Cardiac muscle cell (in vitro differentiated cells and primary cell): ENCODE measurements around the gene AATF. TPM values are rescaled to one million over a fixed set of nuclear protein-coding genes. Genes with fewer than 3 reads are reported as not detected.

Experiments
- DNase-seq, 2 donors: peaks; one replicate each; pipeline versions ENCODE4 v3.0.0 to v3.0.0-alpha.2; 2010 to 2017; ENCODE audit warnings: low read depth in 1 of 2, low spot score in 1 of 2
- H3K27ac ChIP-seq: fragments of 200-600 bp; sonication (generic); 2 replicates; pipeline ENCODE4 v1.5.1; 2016
- H3K27me3 ChIP-seq: fragments of 200-600 bp; sonication (generic); 2 replicates; pipeline ENCODE4 v1.6.0; 2016; ENCODE audit warnings: control low read depth
- H3K36me3 ChIP-seq: fragments of 200-600 bp; sonication (generic); 2 replicates; pipeline ENCODE4 v1.5.1; 2016; ENCODE audit warnings: control low read depth
- H3K4me1 ChIP-seq: fragments of 200-600 bp; sonication (generic); 2 replicates; pipeline ENCODE4 v1.8.1; 2017; ENCODE audit warnings: low read depth, mild to moderate bottlenecking, mixed run types
- H3K4me3 ChIP-seq: fragments of 200-600 bp; sonication (generic); 2 replicates; pipeline ENCODE4 v1.5.1; 2016; ENCODE audit warnings: mild to moderate bottlenecking
- H3K9me3 ChIP-seq: fragments of 200-600 bp; sonication (generic); 2 replicates; pipeline ENCODE4 v1.5.1; 2017; ENCODE audit warnings: low read depth, mild to moderate bottlenecking, control low read depth
- CTCF ChIP-seq: IDR thresholded peaks from 2 replicates; pipeline ENCODE4 v1.5.1; 2012; ENCODE audit warnings: low read depth, mild to moderate bottlenecking, low read length
- polyA plus RNA-seq: library from polyadenylated mRNA; unstranded; fragments of >200 nt; fragmentation: Nextera tagmentation; extraction: Ambion mirVana; gene quantifications from 2 replicates; pipeline ENCODE4 v1.2.1, GENCODE V29; 2016
- total RNA-seq: library from RNA; depleted of rRNA; stranded (reverse); fragments of >200 nt; gene quantifications from 2 replicates; pipeline ENCODE4 v1.2.3, GENCODE V29; 2016

The AATF gene
- total and polyA plus RNA-seq, 2 experiments from 2014 or later: 43.3 to 50.2 TPM

DNA sequence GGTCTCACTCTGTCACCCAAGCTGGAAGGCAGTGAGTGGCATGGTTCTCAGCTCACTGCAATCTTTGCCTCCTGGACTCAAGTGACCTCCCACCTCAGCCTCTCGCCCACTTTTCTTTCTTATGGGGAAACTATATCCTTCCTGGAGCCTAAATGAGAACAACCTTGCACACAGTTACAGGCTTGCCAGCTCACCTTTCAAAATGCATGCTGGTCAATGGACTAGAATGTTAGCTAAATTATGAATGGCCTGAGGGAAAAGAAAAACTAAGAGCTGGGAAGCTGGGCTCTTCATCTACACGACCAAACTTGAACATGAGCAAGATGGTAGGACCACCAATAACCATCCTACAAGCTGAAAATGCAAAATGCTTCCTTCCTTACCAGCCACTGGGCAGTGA lies 22.1 kb upstream of the AATF start:
- H3K4me1 ChIP-seq: peaks cover 70% of the 10 kb centered on the region
- TF ChIP-seq CTCF: no peak

GRCh38 chr17:36928471-36929345 lies 20.0 kb upstream of the AATF start:
- Histone ChIP-seq H3K9me3 (no peaks in the 10 kb centered on the region), H3K4me1 (peaks cover 63% of the 10 kb centered on the region), H3K4me3 (no peak overlapping the region), H3K27ac (no peak overlapping the region), H3K27me3 (peaks cover 47% of the 10 kb centered on the region), H3K36me3 (no peaks in the 10 kb centered on the region)
- DNase-seq: no peak
- no peak for TF ChIP-seq CTCF

More for the DNA sequence above, 22.1 kb upstream of the AATF start:
- DNase-seq: no peak
- Histone ChIP-seq H3K27ac (no peak overlapping the region), H3K27me3 (peaks cover 27% of the 10 kb centered on the region), H3K9me3 (no peaks in the 10 kb centered on the region), H3K4me3 (no peak overlapping the region), H3K36me3 (no peaks in the 10 kb centered on the region)

- TF ChIP-seq CTCF: no peak
- no peak for DNase-seq
- Histone ChIP-seq H3K9me3 (no peaks in the 10 kb centered on the region), H3K4me3 (no peak overlapping the region), H3K4me1 (peaks cover 57% of the 10 kb centered on the region), H3K27ac (no peak overlapping the region), H3K36me3 (no peaks in the 10 kb centered on the region), H3K27me3 (peaks cover 61% of the 10 kb centered on the region)
Measured at GRCh38 chr17:36929851-36930582, 18.7 kb upstream of the AATF start.

DNA sequence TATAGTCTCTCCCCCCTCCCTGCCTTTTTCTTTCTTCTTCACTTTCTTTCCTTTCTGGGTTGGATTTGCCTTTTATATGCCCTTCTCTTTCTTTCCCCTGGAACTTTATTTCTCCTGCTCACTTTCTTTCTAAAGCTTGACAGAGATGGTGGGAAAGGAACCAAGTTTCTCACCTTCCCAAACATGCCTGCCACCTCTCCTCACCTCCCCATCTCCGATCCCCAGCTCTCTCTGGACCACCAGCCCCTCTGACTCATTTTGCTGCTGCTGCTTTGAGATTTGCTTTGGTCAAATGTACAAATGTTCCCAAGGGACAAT lies 18.2 kb upstream of the AATF start:
- Histone ChIP-seq H3K36me3 (no peaks in the 10 kb centered on the region), H3K27ac (no peak overlapping the region), H3K4me1 (peaks cover 55% of the 10 kb centered on the region), H3K4me3 (no peak overlapping the region), H3K9me3 (no peaks in the 10 kb centered on the region), H3K27me3 (peaks cover 66% of the 10 kb centered on the region)
- TF ChIP-seq CTCF: no peak
- no peak for DNase-seq

GRCh38 chr17:36931096-36931696 lies 17.6 kb upstream of the AATF start:
- H3K4me1 ChIP-seq: peaks cover 50% of the 10 kb centered on the region
- no peaks in the 10 kb centered on the region for H3K36me3 ChIP-seq
- no peak overlapping the region for H3K27ac ChIP-seq
- no peaks in the 10 kb centered on the region for H3K9me3 ChIP-seq
- no peak overlapping the region for H3K4me3 ChIP-seq
- no peak for DNase-seq
- peaks cover 72% of the 10 kb centered on the region for H3K27me3 ChIP-seq
- TF ChIP-seq CTCF: no peak
